Left forelimb (tissue), 1 donor: ENCODE results near the gene ZNFX1.
"Not testable (repeated sequence)": the region's sequence is repeated elsewhere in the genome, so short reads cannot be mapped to it uniquely, and the experiment has no call there.

Experiments
- DNase-seq: peaks from one replicate; pipeline ENCODE4 v3.0.0-alpha.2; 2018; ENCODE audit warnings: low spot score

ZNFX1 gene

DNA sequence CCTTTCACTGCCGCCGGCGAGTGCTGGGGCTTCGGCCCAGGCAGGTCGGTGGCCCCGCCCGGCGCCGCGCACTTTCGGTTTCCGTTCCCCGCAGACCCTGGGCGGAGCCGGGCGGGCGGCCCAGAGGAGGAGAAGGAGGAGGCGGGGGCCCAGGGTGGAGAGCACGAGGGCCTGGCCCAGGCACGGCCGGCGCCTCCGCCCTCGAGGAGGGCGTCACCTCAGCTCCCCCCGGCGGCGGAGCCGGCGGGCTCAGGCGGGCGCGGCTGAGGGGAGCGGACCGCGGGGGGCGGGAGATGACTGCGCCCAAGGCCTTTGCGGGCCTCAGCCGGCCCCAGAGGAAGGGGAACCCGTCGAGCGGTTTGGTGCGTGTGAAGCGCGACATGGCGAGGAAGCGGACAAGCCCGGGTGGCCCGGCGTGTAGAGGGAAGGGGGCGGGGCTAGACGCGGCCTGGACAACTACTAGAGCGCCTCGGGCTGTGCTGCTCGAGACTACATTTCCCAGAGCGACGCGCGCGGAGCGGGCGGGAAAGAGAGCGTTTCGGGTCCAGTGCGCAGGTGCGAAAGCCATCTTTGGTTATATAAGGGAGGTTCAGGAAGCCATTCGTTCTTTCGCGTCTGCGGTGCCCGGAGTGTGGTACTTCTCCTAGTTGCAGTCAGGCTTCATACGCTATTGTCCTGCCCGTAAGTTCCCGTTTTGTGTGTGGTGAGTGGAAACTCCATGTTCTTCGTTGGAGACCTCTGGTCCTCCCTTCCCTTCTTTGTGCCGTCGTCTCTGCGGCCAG lies at the start of gene ZNFX1:
TSS of gene ZNFX1 (minus strand) at position 22 of the 782 bp plus-strand sequence. CDS start 2,218 bp downstream, outside the sequence.
- peak; percentile 99 for DNase-seq

DNA sequence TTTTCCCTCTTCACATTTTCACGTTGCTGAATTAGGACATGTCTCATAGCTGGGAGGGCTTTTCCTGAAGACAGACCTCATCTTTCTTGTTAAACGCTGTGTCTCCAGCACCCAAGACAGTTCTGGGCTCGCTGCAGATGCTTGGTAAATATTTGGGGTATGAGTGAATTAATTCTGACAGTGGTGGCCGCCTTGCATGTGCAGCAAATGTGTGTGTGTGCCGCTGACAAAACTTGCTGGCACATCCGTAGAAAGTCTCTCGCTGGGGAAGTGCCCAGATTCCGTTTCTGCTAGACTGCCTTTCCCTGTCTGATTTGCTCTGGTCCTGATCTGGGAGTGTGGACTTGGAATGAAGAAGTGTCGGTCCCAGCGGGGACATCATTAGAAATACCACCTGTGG lies 48.2 kb upstream of the ZNFX1 start:
- DNase-seq, result no peak

DNA sequence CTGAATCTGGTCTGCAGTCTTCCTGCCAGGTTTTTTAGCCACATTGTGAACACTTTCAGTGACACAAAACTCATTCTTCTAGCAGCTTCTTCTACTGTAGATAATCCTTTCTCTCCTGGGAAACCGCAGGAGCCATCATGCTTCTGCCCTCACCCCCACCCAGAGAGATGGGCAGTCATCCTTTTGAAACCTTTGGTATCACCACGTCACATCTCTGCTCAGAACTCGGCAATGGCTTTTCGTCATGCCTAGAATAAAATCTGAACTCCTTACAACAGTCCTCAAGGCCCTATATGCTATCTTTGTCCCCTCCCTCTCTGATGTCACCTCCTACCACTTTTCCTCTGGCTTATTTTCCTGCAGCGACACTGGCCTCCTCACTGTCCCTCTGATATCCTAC lies 46.4 kb upstream of the ZNFX1 start:
- no peak for DNase-seq

DNA sequence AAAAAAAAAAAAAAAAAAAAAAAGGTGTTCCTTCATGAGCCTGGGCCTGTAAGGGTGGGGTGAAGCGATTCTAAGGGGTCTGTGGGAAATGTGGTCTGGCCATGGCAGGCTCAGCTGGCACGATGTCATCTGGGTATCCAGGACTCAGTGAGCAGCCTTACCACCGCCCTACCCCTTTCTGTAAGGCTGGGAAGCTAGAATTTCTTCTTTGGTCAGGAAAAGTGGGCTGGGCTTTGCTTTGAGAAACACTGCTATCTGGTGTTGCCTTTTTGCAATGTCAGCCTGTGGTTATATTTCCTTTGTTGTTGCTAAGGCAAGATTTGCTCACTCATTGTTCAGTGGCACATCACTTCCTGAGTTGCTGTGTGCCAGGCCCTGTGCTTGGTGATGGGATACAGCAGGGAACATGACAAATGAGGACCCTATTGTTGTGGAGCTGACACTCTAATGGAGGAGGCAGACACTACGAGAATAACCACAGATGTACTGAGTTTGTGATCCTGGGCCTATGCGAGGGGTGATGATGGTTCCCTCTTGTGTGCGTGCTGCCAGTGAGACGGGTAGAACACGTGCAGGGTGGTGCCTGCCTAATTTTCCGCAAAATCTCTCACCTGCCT lies 45.9 kb upstream of the ZNFX1 start:
- no peak for DNase-seq

DNA sequence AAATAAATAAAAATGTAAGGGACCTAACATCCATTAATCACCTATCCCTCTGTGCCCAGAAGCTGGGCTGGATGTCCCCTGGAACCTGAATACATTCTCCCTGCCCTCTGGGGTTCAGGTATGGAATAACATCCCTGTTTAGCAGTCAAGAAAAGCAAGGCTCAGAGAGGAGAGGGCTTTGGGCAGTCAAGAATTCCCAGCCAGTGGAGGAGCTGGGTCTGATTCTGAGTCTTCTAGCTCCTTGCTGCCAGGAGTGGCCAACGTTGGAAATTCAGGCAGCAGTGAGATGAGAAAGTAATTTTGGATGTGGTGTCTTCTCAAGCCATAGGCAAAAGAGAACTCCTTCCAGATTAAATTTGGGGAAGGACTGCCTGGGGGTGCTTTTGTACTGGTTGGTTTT lies 42.6 kb upstream of the ZNFX1 start:
- DNase-seq, result no peak

DNA sequence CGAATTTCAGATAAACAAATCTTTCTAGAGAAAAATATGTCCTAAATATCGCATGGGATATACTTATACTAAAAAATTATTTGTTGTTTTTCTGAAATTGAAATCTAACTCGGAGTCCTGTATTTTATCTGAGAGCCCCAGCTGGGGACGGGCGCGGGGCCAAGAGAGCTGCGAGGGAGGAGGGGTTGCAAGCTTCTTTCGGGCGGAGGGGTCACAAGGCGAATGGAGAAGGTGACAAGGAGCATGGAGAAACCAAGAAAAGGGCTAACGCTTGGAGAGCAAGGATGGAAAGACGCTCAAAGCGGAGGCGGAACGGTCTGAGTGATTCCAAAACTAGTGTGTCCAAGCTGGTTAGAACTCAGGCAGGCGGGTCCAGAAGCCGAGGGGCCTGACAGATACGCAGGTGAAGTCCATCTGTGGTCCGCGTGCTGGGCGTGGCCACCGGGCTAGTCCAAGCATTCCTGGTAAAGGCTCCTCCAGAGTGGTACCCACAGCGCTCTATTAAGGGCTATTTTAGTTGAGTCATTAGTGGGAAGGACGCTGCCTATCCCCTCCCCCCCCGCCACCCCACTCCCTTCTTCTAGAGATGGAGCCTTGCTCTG lies 41.5 kb upstream of the ZNFX1 start:
- DNase-seq, result no peak

DNA sequence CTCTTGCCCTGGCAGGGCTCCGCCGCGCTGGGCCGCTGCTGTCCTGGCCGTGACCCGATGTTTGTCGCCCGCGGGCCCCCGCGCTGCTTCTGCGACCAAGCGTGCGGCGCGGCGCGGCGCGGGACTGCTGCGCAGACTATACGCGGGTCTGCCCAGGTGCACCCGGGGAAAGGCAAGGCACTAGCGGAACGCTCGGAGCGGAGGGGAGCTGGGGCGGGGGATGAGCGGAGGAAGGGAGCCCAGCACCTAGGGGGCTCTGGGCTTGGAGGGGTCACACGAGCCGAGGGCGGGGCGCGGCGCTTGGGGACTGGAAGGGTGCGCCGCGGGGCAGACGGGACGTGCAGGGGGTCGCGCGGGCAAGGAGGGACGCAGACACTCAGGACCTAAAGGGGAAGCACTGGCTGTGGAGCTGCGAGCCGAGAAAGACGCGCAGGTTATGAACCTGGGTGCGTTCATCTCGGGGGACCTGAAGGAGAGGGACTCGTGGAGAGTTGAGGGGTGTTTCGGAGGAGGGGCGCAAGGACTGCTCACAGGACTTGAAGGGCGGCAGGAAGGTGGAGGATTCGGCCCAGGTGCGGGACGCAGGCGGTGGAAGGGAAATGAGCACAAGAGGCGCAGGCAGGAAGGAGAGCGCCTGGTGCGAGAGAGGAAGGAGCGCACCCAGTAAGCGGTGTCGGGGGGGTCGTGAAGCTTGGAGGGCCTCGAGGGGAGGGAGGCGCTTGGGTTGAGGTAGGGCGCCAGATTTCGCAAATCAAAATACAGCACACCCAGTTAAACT lies 40.8 kb upstream of the ZNFX1 start:
- no peak for DNase-seq

DNA sequence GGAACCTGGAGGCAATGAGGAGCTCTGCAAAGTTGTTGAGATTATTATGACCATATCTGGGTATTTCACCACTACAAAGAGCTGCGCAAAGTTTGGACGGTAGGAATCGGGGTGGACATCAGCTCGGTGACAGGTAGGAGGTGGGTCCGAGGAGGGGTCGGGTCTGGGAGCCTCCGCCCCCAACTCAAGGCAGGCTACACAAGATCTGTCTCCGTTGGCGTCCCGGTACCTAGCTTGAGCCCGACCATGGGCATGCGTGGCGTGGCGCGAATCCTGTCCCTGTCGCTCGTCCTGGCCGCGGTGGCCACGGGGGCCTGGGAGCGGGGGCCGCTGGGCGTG lies 40.2 kb upstream of the ZNFX1 start:
- DNase-seq, result no peak

DNA sequence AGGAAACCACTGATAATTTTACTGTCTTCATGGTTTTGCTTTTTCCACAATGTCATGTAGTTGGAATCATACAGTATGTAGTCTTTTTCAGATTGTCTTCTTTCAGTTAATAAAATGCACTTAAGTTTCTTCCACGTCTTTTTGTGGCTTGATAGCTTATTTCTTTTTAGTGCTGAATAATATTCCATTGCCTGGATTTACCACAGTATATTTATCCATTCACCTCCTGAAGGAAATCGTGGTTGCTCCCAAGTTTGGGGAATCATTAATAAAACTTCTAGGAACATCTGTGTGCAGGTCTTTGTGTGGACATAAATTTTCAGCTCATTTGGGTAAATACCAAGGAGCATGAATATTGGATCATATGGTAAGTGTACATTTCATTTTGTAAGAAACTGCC lies 38.8 kb upstream of the ZNFX1 start:
- no peak for DNase-seq

DNA sequence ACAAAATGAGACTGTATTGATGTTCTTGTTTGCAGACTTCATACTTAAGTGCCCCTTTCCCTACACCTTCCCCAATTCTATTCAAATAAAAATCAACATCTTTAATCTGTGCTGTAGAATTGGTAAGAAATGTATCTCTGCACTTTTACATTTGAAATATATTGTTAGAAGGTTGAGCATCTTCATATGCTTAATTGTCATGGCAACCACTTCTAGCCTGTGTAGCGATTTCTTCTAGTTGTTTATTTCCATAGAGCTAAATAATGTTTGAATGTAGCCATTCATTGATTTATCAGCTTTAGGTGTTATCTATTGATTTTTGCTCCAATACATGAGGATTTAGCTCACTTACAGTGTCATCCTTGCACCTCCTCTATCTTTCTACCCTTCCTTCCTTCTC lies 37.7 kb upstream of the ZNFX1 start:
- no peak for DNase-seq

DNA sequence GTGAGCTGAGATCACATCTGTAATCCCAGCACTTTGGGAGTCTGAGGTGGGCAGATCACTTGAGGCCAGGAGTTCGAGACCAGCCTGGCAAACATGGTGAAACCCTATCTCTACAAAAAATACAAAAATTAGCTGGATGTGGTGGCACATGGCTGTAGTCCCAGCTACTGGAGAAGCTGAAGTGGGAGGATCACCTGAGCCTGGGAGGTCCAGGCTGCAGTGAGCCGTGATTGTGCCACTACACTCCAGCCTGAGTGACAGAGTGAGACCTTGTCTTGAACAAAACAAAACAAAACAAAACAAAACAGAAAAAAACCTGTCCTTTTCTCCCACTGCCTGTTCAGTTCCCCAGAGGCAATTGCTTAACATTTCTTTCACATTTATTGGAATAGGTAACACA lies 36.2 kb upstream of the ZNFX1 start:
- DNase-seq, result not testable (repeated sequence)

DNA sequence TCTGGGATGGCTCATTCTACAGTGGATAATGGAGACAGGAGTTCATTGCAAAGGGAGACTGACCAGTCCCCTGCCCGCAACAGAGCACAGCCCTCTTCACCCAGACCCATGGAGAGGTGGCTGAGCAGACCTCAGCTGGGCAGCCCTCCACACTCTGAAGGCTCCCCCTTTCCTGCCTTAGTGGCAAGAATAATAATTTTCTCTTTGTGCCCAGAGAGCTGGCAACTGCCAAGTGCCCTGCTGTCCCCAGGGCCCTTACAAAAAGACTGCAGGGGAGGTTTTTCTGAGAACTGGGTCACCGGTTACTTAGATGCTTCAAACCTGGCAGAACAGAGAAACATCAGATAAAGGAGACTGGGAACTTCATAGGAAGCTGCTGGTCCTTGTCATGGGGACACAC lies 35.4 kb upstream of the ZNFX1 start:
- no peak for DNase-seq

DNA sequence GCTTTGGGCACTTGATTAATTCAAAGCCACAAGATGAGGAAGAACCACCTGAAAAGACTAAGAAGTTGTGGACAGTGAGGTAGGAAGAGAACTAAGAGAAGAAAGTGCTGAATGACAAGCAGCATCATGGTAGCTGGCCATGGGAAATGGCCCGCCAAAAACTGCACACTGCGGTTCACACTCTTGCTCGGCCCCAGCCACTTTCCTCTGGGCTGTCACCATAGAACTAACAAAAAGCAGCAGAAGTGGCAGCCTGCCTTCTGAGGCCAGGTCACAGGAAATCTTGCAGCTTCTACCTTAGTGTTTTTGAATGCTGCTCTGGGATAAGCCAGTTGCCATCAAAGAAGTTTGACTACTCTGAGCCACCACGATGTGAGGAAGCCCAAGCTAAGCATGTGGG lies 34.8 kb upstream of the ZNFX1 start:
- no peak for DNase-seq

DNA sequence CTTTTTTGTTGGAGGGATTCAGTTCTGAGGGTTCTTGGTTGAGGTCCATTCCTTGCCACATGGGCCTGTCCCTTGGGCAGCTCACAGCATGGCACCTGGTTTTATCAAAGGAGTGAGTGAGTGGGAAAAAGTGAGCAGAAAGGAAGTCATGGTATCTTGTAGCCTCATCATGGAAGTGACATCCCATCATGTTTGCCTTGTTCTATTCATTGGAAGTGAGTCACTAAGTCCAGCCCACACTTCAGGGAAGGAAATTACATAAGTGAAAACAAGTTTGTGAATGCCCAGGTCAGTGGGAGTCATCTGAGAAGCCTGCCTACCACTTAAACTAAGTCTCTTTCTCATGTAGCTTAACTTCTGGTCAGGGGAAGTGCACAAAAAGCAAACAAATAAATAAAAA lies 32.8 kb upstream of the ZNFX1 start:
- no peak for DNase-seq

DNA sequence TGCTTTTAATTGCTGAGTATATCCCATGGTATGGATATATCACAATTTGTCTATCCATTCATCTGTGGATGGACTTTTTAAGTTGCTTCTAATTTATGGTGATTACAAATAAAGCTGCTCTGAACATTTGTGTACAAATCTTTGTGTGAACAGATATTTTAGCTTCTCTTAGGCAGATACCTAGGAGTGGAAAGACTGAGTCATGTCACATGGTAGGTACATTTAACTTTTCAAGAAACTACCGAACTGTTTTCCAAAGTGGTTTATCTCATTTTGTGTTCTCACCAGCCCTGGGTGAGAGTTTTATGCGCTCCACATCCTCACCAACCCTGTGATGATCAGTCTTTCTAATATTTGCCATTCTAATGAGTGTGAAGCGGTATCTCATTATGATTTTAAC lies 31.0 kb upstream of the ZNFX1 start:
- DNase-seq, result no peak

DNA sequence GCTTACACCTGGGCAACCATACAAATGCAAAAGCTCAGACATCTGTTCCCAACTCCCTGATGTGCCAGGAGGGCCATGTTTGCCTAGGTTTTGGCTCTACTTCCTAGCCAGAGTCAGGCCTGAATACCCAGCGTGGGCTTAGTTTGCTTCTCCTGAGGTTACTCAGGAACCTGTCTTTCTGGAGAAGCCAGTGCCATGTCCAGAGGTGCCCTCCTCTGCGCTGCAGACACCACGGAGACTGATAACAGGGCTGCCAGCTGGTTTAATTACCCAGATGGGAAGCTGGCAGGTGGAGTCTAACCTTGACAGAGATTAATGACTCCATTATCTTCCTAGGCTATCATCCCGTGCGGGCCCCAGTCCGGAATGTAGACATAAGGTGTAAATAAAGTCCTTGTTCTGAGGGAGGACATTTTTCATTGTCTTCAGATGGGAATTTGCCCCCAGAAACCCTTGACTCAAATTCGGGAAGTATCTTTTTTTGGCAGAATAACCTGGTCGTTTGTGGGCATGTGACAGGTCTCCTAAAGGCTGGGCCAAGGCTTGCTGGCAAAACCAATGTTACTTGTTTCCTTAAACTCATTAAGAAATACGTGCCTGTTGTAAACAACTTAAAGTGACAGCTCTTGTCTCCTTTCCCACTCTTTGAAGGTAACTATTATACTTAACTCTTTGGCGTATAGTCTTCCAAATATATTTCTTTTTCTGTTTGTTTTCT lies 29.2 kb upstream of the ZNFX1 start:
- DNase-seq, result no peak

DNA sequence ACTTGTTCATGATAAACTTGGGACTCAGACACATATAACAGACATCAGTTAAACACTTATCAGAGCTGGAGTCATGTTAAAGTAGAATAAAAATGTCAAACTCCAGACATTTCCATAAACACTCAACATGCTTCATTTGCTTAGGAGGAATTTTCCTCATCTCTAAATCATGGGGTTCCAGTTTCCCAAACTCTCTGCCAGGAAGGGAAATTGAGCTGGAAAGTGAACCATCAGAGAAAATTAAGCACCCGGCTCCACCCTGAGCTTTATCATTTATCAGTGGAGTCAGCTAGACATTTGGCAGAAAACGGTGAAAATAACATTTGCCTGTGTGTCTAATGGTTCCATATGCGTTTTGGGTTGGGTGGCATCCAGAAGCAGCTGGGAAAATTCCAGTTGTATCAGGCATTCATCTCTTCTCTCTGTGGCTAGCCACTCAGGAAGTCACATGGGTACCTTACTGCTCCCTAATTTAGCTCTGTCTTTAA lies 25.3 kb upstream of the ZNFX1 start:
- no peak for DNase-seq

DNA sequence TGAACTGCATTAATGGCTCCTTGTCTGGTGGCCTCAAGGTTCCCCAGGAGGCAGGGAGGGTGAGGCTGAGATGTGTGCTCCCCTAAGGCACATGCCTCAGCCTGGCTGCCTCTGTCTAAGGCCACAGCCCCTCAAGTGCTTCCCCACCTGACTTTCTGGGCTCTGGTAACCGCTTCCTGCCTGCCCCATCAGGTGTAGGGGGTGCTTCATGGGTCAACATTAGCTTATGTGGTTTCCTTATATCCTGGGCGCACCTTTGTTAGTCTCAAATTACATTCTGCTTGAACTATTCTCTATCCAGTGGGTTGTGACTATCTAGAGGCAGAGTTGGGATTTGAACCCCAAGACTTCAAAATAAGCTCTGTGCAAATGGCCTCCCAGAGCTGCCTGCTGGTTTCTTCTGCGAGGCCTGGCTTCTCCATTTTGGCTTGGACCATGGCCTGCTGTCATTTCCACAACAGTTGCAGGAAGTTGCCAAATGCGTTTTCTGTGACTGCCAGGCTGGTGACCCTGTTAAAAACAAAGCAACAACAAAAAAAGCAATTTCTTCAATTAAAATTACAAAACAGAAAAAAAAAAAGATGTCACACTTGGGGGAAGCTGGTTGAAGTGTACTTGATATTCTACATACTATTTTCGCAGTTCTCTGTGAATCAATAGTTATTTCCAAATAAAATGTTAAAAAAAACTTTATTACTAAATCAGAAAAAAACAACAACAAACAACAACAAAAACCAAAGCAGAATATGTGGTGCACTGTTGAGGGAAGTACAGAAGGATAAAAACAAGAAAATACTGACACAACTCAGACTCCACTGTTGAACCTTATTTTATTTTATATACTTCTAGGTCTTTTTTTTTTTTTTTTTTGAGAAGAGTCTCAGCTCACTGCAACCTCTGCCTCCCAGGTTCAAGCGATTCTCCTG lies 20.0 kb upstream of the ZNFX1 start:
- DNase-seq, result no peak

DNA sequence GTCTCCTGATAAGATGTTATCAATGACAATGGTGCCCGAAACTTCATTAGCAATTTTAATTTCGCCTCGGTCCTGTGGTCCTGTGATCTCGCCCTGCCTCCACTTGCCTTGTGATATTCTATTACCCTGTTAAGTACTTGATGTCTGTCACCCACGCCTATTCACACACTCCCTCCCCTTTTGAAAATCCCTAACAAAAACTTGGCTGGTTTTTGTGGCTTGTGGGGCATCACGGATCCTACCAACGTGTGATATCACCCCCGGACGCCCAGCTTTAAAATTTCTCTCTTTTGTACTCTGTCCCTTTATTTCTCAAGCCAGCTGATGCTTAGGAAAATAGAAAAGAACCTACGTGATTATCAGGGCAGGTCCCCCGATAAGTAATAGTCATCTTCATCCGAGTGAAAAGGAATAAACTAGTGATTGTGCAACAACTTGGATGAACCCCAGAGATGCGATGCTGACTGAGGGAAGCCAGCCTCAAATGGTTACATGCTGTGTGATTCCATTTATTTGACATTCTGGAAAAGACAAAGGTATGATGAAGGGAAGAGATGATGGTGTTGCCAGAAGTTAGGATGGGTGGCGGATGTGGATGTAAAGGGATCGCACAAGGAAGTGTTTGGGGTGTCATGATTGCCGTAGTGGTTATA lies 16.3 kb upstream of the ZNFX1 start:
- DNase-seq, result not testable (repeated sequence)

DNA sequence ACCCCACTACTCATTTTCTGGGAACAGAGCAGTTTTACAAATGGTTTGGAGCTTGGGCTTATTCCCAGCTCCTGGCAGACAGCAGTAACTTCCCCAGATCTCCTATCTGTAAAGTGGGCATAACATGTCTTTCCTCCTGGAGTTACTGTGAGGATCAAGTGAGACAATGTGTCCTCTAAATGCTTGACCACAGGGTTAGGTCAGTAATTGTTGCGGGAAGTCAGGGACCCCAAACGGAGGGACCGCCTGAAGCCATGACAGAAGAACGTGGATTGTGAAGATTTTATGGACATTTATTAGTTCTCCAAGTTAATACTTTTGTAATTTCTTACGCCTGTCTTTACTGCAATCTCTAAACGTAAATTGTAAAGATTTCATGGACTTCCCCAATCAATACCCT lies 15.3 kb upstream of the ZNFX1 start:
- DNase-seq, result no peak
